Body of pancreas (tissue), 4 donors: ENCODE results near the gene CHD8. TPM values are rescaled to one million over a fixed set of nuclear protein-coding genes. Genes with fewer than 3 reads are reported as not detected.

Experiments used
- ATAC-seq: fragments of 150-250 bp; one replicate; pipeline ENCODE4 v1.9.1; 2016
- DNase-seq, 4 donors: peaks; one replicate each; pipeline ENCODE4 v3.0.0-alpha.2; 2019
- H3K27ac ChIP-seq, 4 donors: fragments of 200-600 bp; sonication (generic); 1 replicate in 3 of 4; 2 replicates in 1 of 4; pipeline versions ENCODE4 v1.5.1 to v1.6.1; 2016 to 2019; ENCODE audit warnings: mild to moderate bottlenecking in 1 of 4, mixed read lengths in 1 of 4, moderate library complexity in 1 of 4
- H3K27me3 ChIP-seq, 2 donors: fragments of 200-600 bp; sonication (generic); one replicate each; pipeline ENCODE4 v1.6.0; 2016; ENCODE audit warnings: mild to moderate bottlenecking in 1 of 2
- H3K36me3 ChIP-seq, 2 donors: fragments of 200-600 bp; sonication (generic); replicated peaks in 1 of 2; 2 replicates each; pipeline ENCODE4 v1.5.1; 2016; ENCODE audit warnings: low read depth in 2 of 2; ENCODE audit not compliant: insufficient read depth in 1 of 2
- H3K4me1 ChIP-seq: fragments of 200-600 bp; sonication (generic); one replicate; pipeline ENCODE4 v1.6.0; 2016
- H3K4me3 ChIP-seq, 2 donors: fragments of 200-600 bp; sonication (generic); 1 replicate in 1 of 2; 2 replicates in 1 of 2; pipeline ENCODE4 v1.5.1; 2016 to 2019
- H3K9me3 ChIP-seq, 3 donors: fragments of 200-600 bp; sonication (generic); 1 replicate in 2 of 3; 2 replicates in 1 of 3; pipeline ENCODE4 v1.5.1; 2016
- CTCF ChIP-seq, 7 experiments: fragments of 450-650 bp in 4 of 7; fragments of 200-600 bp in 3 of 7; sonication (generic) in 3 of 7; IDR thresholded peaks; one replicate each; pipeline ENCODE4 v1.5.1; 2016 to 2019; ENCODE audit warnings: antibody characterized with exemption in 7 of 7
- POLR2A ChIP-seq, 3 donors: fragments of 450-650 bp; IDR thresholded peaks; one replicate each; pipeline ENCODE4 v1.6.1; 2016; ENCODE audit warnings: antibody characterized with exemption in 3 of 3, mild to moderate bottlenecking in 2 of 3
- whole genome bisulfite sequencing, 2 donors: methylation state at CpG; one replicate each; pipeline ENCODE4 v1.1.5; 2017; 5-methylcytosine and 5-hydroxymethylcytosine counted together
- intact Hi-C: fragments of 100-400 bp; cut with DNase I; formaldehyde crosslinking; loops from one replicate; pipeline ENCODE4 v1.15.1; 2023
- total RNA-seq, 2 donors: library from RNA; depleted of rRNA; stranded (reverse); fragments of >200 nt; gene quantifications; one replicate each; pipeline ENCODE4 v1.1.0, GENCODE V29; 2016

Gene CHD8
- total RNA-seq, 2 donors from 2014 or later, result 33.2 to 72.2 TPM

GRCh38 chr14:21367582-21368144, 88.3 kb downstream of the CHD8 start:
- intact Hi-C loops, result loop anchor here (10.0 kb wide), 1 partner anchor 47 kb away; no protein-coding TSS in a partner anchor
- no peaks in the 10 kb centered on the region for H3K4me1 ChIP-seq
- 93 to 95% methylated on average over 6 of the region's 6 CpGs for WGBS, 2 donors
- ATAC-seq, result no peak
- no peak for TF ChIP-seq POLR2A (IDR thresholded peaks at IDR 0.05)
- no peak for TF ChIP-seq CTCF (IDR thresholded peaks at IDR 0.05)
- no peak overlapping the region for H3K4me3 ChIP-seq
- H3K27ac ChIP-seq, result no peak overlapping the region
- DNase-seq, result no peak
- peaks cover 4 to 57% of the 10 kb centered on the region in 2 donors for H3K36me3 ChIP-seq
- H3K27me3 ChIP-seq, result no peaks in the 10 kb centered on the region
- H3K9me3 ChIP-seq, result no peaks in the 10 kb centered on the region

- Histone ChIP-seq H3K4me1 (no peaks in the 10 kb centered on the region), H3K27me3 (no peaks in the 10 kb centered on the region), H3K4me3 (no peak overlapping the region), H3K9me3 (no peaks in the 10 kb centered on the region), H3K27ac (no peak overlapping the region), H3K36me3 (peaks cover 23 to 64% of the 10 kb centered on the region in 2 donors)
- 93 to 95% methylated on average over 4 of the region's 4 CpGs for WGBS, 2 donors
- ATAC-seq, result no peak
- TF ChIP-seq POLR2A (IDR thresholded peaks at IDR 0.05) (no peak), CTCF (IDR thresholded peaks at IDR 0.05) (no peak)
- intact Hi-C loops, result no loop called here
- no peak for DNase-seq
These were observed 99.4 kb downstream of the CHD8 start for GRCh38 chr14:21356511-21356910.

- peaks cover 8 to 36% of the 10 kb centered on the region in 2 donors for H3K36me3 ChIP-seq
- no peaks in the 10 kb centered on the region for H3K9me3 ChIP-seq
- H3K4me1 ChIP-seq, result no peaks in the 10 kb centered on the region
- ATAC-seq (no peak), DNase-seq (peak in 1 of 4 donors; percentile 10)
- H3K4me3 ChIP-seq, result no peak overlapping the region
- WGBS, 2 donors, result 68 to 92% methylated on average over 9 of the region's 9 CpGs
- H3K27ac ChIP-seq, result no peak overlapping the region
- intact Hi-C loops, result no loop called here
- no peaks in the 10 kb centered on the region for H3K27me3 ChIP-seq
- TF ChIP-seq CTCF (IDR thresholded peaks at IDR 0.05), result no peak
- no peak for TF ChIP-seq POLR2A (IDR thresholded peaks at IDR 0.05)
These were observed 103.3 kb downstream of the CHD8 start for GRCh38 chr14:21352587-21352986.

- DNase-seq (no peak), ATAC-seq (no peak)
- H3K27me3 ChIP-seq, result no peaks in the 10 kb centered on the region
- H3K4me3 ChIP-seq, result no peak overlapping the region
- no peaks in the 10 kb centered on the region for H3K9me3 ChIP-seq
- 42 to 50% methylated on average over 2 to 3 of the region's 3 CpGs for WGBS, 2 donors
- peaks cover 8 to 25% of the 10 kb centered on the region in 2 donors for H3K36me3 ChIP-seq
- H3K4me1 ChIP-seq, result no peaks in the 10 kb centered on the region
- intact Hi-C loops, result no loop called here
- TF ChIP-seq CTCF (IDR thresholded peaks at IDR 0.05), result no peak
- no peak for TF ChIP-seq POLR2A (IDR thresholded peaks at IDR 0.05)
- H3K27ac ChIP-seq, result no peak overlapping the region
These were observed 105.4 kb downstream of the CHD8 start for GRCh38 chr14:21350539-21350938.

GRCh38 chr14:21347201-21347600, 108.7 kb downstream of the CHD8 start:
- Histone ChIP-seq H3K4me1 (no peaks in the 10 kb centered on the region), H3K27ac (no peak overlapping the region), H3K9me3 (no peaks in the 10 kb centered on the region), H3K36me3 (peaks cover 0 to 5% of the 10 kb centered on the region in 2 donors), H3K27me3 (no peaks in the 10 kb centered on the region), H3K4me3 (no peak overlapping the region)
- ATAC-seq, result no peak
- DNase-seq, result no peak
- TF ChIP-seq CTCF (IDR thresholded peaks at IDR 0.05) (no peak), POLR2A (IDR thresholded peaks at IDR 0.05) (no peak)
- intact Hi-C loops, result no loop called here
- 43 to 54% methylated on average over 2 of the region's 2 CpGs for WGBS, 2 donors
